ENCODE data around the gene SLC13A5.

- TF ChIP-seq CTCF (conservative IDR thresholded peaks at IDR 0.05; ENCODE audit: low read length) (no peak), EZH2phosphoT487 (IDR thresholded peaks at IDR 0.05; ENCODE audit: borderline replicate concordance) (no peak)
Observed at GRCh38 chr17:6671431-6671830, 41.7 kb downstream of the SLC13A5 start.
